K562 (cell line): ENCODE results near the gene INS. TPM values are rescaled to one million over a fixed set of nuclear protein-coding genes. Genes with fewer than 3 reads are reported as not detected.

Experiments used
- KLF6 ChIP-seq: fragments of 250-450 bp; sonication (Bioruptor Pico); IDR thresholded peaks from 2 replicates; pipeline ENCODE4 v1.4.0; 2020; ENCODE audit warnings: mild to moderate bottlenecking, moderate library complexity, borderline replicate concordance
- OTX1 ChIP-seq: fragments of 450-650 bp; formaldehyde crosslinking; IDR thresholded peaks from 2 replicates; pipeline ENCODE4 v1.4.0; 2022; ENCODE audit warnings: mild to moderate bottlenecking
- RAD21 ChIP-seq, 2 experiments: fragments of 250-450 bp in 1 of 2; fragments of 450-650 bp in 1 of 2; sonication (Bioruptor Pico) in 1 of 2; formaldehyde crosslinking in 1 of 2; IDR thresholded peaks in 1 of 2; conservative IDR thresholded peaks in 1 of 2; 2 replicates each; pipeline versions ENCODE4 v1.4.0 to v1.8.0; 2020 to 2022; ENCODE audit warnings: mild to moderate bottlenecking in 2 of 2, moderate library complexity in 1 of 2
- RBM17 ChIP-seq: fragments of 200-400 bp; formaldehyde crosslinking; IDR thresholded peaks from 2 replicates; pipeline ENCODE4 v1.6.1; 2017; ENCODE audit warnings: low read depth, mild to moderate bottlenecking, low read length, borderline replicate concordance
- SAFB ChIP-seq: fragments of 200-400 bp; formaldehyde crosslinking; IDR thresholded peaks from 2 replicates; pipeline ENCODE4 v1.6.1; 2017; ENCODE audit warnings: low read depth, low read length, borderline replicate concordance
- SMC3 ChIP-seq: conservative IDR thresholded peaks from 2 replicates; pipeline ENCODE4 v1.6.1; 2011; ENCODE audit warnings: low read depth, low read length, improper control_type of control experiment; ENCODE audit not compliant: insufficient read depth
- SP2 ChIP-seq: IDR thresholded peaks from 2 replicates; pipeline ENCODE4 v1.6.1; 2011; ENCODE audit warnings: mild to moderate bottlenecking, low read depth, low read length, moderate library complexity; ENCODE audit not compliant: poor library complexity, severe bottlenecking; ENCODE audit errors: extremely low read depth
- YY1 ChIP-seq, 3 experiments: IDR thresholded peaks; 2 replicates each; pipeline ENCODE4 v1.6.1; 2011; ENCODE audit warnings: low read length in 2 of 3, mild to moderate bottlenecking in 2 of 3, moderate library complexity in 2 of 3, borderline replicate concordance in 1 of 3, control low read depth in 1 of 3, low read depth in 1 of 3; ENCODE audit not compliant: insufficient read depth in 3 of 3, insufficient replicate concordance in 2 of 3, control insufficient read depth in 1 of 3, insufficient read length in 1 of 3; ENCODE audit errors: extremely low read depth in 1 of 3
- ZFP36 ChIP-seq: fragments of 150-350 bp; IDR thresholded peaks from 2 replicates; pipeline ENCODE4 v1.6.1; 2018; ENCODE audit warnings: low read length, low read depth; ENCODE audit not compliant: partially characterized antibody
- ZNF165 ChIP-seq: fragments of 250-450 bp; sonication (Bioruptor Pico); IDR thresholded peaks from 2 replicates; pipeline ENCODE4 v1.4.0; 2020; ENCODE audit warnings: borderline replicate concordance
- ZNF431 ChIP-seq: sonication (generic); formaldehyde crosslinking; IDR thresholded peaks from 2 replicates; pipeline ENCODE4 v1.8.0; 2022; ENCODE audit warnings: mild to moderate bottlenecking, missing genetic modification reagents
- ZNF436 ChIP-seq: fragments of 250-450, 450-650 bp; sonication (Bioruptor Pico); formaldehyde crosslinking; IDR thresholded peaks from 2 replicates; pipeline ENCODE4 v1.7.0; 2020; ENCODE audit warnings: mild to moderate bottlenecking
- polyA plus RNA-seq, 8 experiments: library from polyadenylated mRNA; depleted of rRNA in 4 of 8; stranded (reverse) in 5 of 8; unstranded in 3 of 8; fragments of >200 nt; fragmentation: Nextera tagmentation in 2 of 8; fragmentation: Illumina TruSeq in 1 of 8; extraction: Ambion mirVana in 2 of 8; extraction: Trizol in 1 of 8; gene quantifications; 2 replicates each; pipeline versions ENCODE4 v1.2.1 to v1.2.3, GENCODE V29; 2011 to 2014; ENCODE audit warnings: inconsistent platforms in 1 of 8, missing spikeins in 1 of 8
- total RNA-seq, 7 experiments: library from RNA; depleted of rRNA in 6 of 7; stranded (reverse); fragments of >200 nt in 6 of 7; fragmentation: Illumina TruSeq in 2 of 7; extraction: Trizol in 2 of 7; gene quantifications; 2 replicates each; pipeline versions ENCODE4 v1.2.1 to v1.2.3, GENCODE V29; 2011 to 2021; ENCODE audit warnings: low replicate concordance in 1 of 7
- TF ChIP-seq, protein P1 (sequence below), 3 experiments: IDR thresholded peaks in 2 of 3; conservative IDR thresholded peaks in 1 of 3; 2 replicates each; pipeline ENCODE4 v1.5.1; 2011 to 2012; ENCODE audit warnings: low read length in 3 of 3, mild to moderate bottlenecking in 3 of 3, control low read depth in 2 of 3, improper control_type of control experiment in 1 of 3, inconsistent platforms in 1 of 3, low read depth in 1 of 3, mixed read lengths in 1 of 3, moderate library complexity in 1 of 3; ENCODE audit not compliant: insufficient read depth in 2 of 3
- TF ChIP-seq, protein P2 (sequence below): sonication (generic); formaldehyde crosslinking; IDR thresholded peaks from 2 replicates; pipeline ENCODE4 v1.8.0; 2022; ENCODE audit warnings: missing genetic modification reagents, mild to moderate bottlenecking, borderline replicate concordance
- TF ChIP-seq, protein P3 (sequence below): sonication (generic); formaldehyde crosslinking; IDR thresholded peaks from 2 replicates; pipeline ENCODE4 v1.8.0; 2022; ENCODE audit warnings: missing genetic modification reagents, mild to moderate bottlenecking, moderate library complexity, borderline replicate concordance
- TF ChIP-seq, protein P4 (sequence below): fragments of 450-650 bp; formaldehyde crosslinking; IDR thresholded peaks from 2 replicates; pipeline ENCODE4 v1.4.0; 2022; ENCODE audit warnings: missing genetic modification characterization

The INS gene
- total and polyA plus RNA-seq, 9 of the 15 experiments (the other 6 are each of a cell fraction or from before 2014, with no cell fraction given), result not detected

DNA sequence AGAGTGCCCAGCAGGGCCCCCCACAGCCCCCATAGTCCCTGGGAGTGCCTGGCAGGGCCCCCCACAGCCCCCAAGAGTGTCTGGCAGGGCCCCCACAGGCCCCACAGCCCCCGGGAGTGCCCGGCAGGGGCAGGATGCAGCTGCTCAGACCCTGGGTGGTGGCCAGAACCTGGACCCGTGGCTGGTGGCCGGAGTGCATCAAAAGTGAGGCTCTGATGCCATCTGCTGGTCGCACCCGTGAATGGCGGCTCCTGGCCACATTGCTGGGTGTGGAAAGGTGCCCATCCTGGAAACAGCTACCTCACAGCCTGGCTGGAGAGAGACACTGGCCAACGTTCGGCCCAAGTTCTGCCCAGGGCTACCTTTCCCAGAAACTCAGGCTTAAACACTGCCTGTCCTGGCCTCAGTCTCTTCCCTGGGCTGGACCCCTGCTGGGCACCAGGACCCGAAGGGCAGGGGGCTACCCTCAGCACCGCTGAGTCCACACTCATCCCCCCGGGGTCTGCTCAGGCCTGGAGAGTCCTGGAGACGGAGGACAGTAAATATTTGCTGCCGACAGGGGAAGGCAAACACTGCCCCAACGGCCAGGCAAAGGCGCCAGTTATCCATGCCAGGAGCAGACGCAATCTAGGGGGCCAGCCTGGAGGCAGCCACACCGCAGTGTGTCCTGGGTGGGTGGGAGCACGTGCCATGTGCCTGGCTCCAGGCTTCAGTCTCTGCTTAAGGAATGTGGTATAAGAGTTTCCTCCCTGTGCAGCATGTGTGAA, 4.4 kb downstream of the INS start (continued):
- TF ChIP-seq SMC3 (peak; percentile 61; the same call in 1 of the 2 replicates), SAFB (no peak), RBM17 (no peak), SP2 (no peak), ZNF431 (CRISPR knock-in tag) (no peak), ZNF165 (no peak), ZNF436 (0 out of 2 replicates have a peak, but pooled peaks have one; percentile 46), ZFP36 (peak; percentile 97), OTX1 (no peak), YY1 (IDR thresholded peaks at IDR 0.05; ENCODE audit: borderline replicate concordance in 1 of 3, control insufficient read depth in 1 of 3, extremely low read depth in 1 of 3, insufficient read depth in 3 of 3, insufficient read length in 1 of 3, insufficient replicate concordance in 2 of 3, low read depth in 1 of 3, low read length in 2 of 3) (peak in 1 of 3 experiments; percentile 44), KLF6 (CRISPR knock-in tag) (no peak), RAD21 (CRISPR knock-in tag; conservative IDR thresholded peaks at IDR 0.05 in 1 of 2, IDR thresholded peaks at IDR 0.05 in 1 of 2) (peak; percentile 43 to 65)
- TF ChIP-seq, protein P1, sequence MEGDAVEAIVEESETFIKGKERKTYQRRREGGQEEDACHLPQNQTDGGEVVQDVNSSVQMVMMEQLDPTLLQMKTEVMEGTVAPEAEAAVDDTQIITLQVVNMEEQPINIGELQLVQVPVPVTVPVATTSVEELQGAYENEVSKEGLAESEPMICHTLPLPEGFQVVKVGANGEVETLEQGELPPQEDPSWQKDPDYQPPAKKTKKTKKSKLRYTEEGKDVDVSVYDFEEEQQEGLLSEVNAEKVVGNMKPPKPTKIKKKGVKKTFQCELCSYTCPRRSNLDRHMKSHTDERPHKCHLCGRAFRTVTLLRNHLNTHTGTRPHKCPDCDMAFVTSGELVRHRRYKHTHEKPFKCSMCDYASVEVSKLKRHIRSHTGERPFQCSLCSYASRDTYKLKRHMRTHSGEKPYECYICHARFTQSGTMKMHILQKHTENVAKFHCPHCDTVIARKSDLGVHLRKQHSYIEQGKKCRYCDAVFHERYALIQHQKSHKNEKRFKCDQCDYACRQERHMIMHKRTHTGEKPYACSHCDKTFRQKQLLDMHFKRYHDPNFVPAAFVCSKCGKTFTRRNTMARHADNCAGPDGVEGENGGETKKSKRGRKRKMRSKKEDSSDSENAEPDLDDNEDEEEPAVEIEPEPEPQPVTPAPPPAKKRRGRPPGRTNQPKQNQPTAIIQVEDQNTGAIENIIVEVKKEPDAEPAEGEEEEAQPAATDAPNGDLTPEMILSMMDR (IDR thresholded peaks at IDR 0.05 in 2 of 3, conservative IDR thresholded peaks at IDR 0.05 in 1 of 3; ENCODE audit: insufficient read depth in 2 of 3, low read depth in 1 of 3, low read length in 3 of 3), result peak; percentile 74 to 82 (median 76)
- TF ChIP-seq, protein P2, sequence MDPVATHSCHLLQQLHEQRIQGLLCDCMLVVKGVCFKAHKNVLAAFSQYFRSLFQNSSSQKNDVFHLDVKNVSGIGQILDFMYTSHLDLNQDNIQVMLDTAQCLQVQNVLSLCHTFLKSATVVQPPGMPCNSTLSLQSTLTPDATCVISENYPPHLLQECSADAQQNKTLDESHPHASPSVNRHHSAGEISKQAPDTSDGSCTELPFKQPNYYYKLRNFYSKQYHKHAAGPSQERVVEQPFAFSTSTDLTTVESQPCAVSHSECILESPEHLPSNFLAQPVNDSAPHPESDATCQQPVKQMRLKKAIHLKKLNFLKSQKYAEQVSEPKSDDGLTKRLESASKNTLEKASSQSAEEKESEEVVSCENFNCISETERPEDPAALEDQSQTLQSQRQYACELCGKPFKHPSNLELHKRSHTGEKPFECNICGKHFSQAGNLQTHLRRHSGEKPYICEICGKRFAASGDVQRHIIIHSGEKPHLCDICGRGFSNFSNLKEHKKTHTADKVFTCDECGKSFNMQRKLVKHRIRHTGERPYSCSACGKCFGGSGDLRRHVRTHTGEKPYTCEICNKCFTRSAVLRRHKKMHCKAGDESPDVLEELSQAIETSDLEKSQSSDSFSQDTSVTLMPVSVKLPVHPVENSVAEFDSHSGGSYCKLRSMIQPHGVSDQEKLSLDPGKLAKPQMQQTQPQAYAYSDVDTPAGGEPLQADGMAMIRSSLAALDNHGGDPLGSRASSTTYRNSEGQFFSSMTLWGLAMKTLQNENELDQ (CRISPR knock-in tag), result no peak
- TF ChIP-seq, protein P3, sequence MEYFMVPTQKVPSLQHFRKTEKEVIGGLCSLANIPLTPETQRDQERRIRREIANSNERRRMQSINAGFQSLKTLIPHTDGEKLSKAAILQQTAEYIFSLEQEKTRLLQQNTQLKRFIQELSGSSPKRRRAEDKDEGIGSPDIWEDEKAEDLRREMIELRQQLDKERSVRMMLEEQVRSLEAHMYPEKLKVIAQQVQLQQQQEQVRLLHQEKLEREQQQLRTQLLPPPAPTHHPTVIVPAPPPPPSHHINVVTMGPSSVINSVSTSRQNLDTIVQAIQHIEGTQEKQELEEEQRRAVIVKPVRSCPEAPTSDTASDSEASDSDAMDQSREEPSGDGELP, result 0 out of 2 replicates have a peak, but pooled peaks have one; percentile 20
- TF ChIP-seq, protein P4, sequence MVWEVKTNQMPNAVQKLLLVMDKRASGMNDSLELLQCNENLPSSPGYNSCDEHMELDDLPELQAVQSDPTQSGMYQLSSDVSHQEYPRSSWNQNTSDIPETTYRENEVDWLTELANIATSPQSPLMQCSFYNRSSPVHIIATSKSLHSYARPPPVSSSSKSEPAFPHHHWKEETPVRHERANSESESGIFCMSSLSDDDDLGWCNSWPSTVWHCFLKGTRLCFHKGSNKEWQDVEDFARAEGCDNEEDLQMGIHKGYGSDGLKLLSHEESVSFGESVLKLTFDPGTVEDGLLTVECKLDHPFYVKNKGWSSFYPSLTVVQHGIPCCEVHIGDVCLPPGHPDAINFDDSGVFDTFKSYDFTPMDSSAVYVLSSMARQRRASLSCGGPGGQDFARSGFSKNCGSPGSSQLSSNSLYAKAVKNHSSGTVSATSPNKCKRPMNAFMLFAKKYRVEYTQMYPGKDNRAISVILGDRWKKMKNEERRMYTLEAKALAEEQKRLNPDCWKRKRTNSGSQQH (CRISPR knock-in tag), result no peak
